ENCODE measurements around the gene SOCS6. TPM values are rescaled to one million over a fixed set of nuclear protein-coding genes. Genes with fewer than 3 reads are reported as not detected.

The SOCS6 gene
- total RNA-seq, 1 donor from 2014 or later: 5.5 TPM

DNA sequence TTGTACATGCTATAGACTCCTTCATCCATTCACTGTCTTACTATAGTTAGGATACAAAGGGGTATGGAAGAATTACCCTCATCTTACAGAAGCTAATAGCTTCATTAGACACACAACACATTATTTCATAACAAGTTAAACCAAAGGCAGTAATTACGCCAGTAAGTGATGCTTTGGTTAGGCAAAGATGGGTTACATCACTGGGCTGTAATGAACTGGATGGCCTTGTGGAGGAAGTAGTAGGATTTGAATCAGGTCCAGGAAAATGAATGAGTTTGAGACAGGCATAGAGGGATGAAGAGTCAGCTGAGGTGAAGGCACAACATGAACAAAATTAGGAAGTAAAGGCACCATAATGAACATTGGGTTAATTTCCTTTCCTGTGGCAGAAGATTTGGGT is 80.1 kb downstream of the SOCS6 start:
- H3K9me3 ChIP-seq: no peaks in the 10 kb centered on the region
- TF ChIP-seq, protein P1, sequence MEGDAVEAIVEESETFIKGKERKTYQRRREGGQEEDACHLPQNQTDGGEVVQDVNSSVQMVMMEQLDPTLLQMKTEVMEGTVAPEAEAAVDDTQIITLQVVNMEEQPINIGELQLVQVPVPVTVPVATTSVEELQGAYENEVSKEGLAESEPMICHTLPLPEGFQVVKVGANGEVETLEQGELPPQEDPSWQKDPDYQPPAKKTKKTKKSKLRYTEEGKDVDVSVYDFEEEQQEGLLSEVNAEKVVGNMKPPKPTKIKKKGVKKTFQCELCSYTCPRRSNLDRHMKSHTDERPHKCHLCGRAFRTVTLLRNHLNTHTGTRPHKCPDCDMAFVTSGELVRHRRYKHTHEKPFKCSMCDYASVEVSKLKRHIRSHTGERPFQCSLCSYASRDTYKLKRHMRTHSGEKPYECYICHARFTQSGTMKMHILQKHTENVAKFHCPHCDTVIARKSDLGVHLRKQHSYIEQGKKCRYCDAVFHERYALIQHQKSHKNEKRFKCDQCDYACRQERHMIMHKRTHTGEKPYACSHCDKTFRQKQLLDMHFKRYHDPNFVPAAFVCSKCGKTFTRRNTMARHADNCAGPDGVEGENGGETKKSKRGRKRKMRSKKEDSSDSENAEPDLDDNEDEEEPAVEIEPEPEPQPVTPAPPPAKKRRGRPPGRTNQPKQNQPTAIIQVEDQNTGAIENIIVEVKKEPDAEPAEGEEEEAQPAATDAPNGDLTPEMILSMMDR (IDR thresholded peaks at IDR 0.05): no peak
- H3K27me3 ChIP-seq: no peaks in the 10 kb centered on the region
- intact Hi-C loops (cut with DNase I): no loop called here
- no peak overlapping the region for H3K4me3 ChIP-seq
- H3K4me1 ChIP-seq: no peaks in the 10 kb centered on the region
- no peaks in the 10 kb centered on the region for H3K36me3 ChIP-seq
- no peak for DNase-seq (ENCODE audit: low spot score in 2 of 2)
- no peak overlapping the region for H3K27ac ChIP-seq

DNA sequence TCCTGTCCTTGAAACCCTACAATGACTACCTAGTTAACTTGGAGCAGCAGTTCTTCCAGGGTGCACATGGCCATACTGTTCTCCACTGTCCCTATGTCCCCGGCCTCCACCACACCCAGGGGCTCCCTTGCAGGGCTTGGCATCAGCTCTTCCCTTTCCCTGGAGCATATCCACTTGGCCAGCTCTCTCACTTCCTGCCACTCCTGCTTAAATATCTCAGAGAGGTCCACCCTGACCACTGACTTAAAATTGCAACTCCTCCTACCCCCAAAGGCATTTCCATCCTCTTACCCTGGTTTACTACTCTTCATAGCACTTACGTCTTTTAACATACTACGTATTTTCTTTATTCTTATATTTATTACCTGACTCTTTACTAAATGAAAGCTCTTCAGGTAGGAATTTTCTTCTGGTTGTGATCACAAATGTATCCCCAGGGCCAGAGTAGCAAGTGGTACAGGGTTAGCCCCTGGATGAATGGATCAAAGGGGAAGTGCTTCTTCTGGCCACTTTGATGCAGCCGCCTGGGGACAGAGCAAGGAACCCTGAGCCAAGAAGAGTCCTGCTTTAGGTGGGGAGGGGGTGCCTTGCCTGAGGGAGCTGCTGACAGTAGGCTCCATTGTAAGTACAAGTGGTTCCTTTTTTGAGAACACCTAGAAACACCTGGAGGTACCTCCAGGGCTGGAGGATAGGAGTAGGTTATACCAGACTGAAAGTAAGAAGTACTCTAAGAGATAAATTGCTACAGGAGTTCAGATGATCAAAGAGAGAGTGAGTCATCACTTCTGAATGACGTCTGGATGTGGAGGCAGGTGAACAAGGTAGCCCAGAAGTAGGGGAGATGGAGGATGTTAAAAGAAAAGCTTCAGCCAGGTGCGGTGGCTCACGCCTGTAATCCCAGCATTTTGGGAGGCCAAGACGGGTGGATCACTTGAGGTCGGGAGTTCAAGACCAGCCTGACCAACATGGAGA is 82.2 kb downstream of the SOCS6 start:
- Histone ChIP-seq H3K36me3 (no peaks in the 10 kb centered on the region), H3K4me3 (no peak overlapping the region), H3K27ac (no peak overlapping the region), H3K9me3 (no peaks in the 10 kb centered on the region), H3K27me3 (no peaks in the 10 kb centered on the region), H3K4me1 (no peaks in the 10 kb centered on the region)
- intact Hi-C loops (cut with DNase I): no loop called here
- TF ChIP-seq, protein P1 (IDR thresholded peaks at IDR 0.05): no peak
- DNase-seq (ENCODE audit: low spot score in 2 of 2): no peak

DNA sequence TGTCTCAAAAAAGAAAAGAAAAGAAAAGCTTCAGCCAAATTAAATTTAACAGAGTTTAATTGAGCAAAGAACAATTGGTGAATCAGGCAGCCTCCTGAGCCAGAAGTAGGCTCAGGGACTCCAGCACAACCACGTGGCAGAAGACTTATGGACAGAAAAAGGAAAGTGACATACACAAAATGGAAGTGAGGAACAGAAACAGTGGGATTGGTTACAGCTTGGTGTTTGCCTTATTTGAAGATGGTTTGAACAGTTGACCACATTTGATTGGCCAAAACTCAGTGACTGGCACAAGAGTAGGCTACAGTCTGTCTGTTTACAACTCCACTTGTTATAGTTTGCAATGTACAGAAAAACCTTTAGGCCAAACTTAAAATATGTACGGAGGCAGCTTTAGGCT is 83.1 kb downstream of the SOCS6 start:
- no peaks in the 10 kb centered on the region for H3K27me3 ChIP-seq
- no peaks in the 10 kb centered on the region for H3K36me3 ChIP-seq
- no peaks in the 10 kb centered on the region for H3K9me3 ChIP-seq
- TF ChIP-seq, protein P1 (IDR thresholded peaks at IDR 0.05): no peak
- no peaks in the 10 kb centered on the region for H3K4me1 ChIP-seq
- intact Hi-C loops (cut with DNase I): no loop called here
- H3K27ac ChIP-seq: no peak overlapping the region
- no peak overlapping the region for H3K4me3 ChIP-seq
- no peak for DNase-seq (ENCODE audit: low spot score in 2 of 2)

DNA sequence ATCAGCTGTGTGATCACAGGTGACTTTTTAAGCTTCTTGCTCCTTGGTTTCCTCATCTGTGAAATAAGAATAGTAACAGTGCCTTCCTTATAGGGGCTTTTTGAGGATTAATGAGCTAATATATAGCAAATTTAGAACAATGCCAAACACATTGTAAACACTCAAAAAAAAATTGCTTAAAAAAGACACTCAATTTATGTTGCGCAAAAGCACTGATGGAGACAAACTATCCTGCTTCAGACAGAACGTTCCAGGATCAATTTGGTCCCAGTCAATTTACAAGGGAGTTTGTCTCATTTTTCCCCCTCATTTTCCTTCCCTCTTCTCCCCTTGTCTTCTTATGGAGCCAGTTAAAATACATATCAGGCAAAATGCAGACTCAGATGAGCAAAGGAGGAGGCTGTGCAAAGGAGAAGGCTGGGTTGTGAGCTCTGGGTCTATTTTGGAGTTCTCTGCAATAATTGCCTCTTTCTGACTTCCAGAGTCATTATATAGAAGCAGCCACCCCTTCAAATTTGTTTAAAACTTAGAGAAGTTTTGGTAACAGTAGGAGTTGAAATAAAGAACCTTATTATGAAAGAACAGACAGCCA is 83.7 kb downstream of the SOCS6 start:
- no peak overlapping the region for H3K4me3 ChIP-seq
- intact Hi-C loops (cut with DNase I): no loop called here
- H3K36me3 ChIP-seq: no peaks in the 10 kb centered on the region
- no peaks in the 10 kb centered on the region for H3K27me3 ChIP-seq
- H3K27ac ChIP-seq: no peak overlapping the region
- no peak for DNase-seq (ENCODE audit: low spot score in 2 of 2)
- H3K9me3 ChIP-seq: no peaks in the 10 kb centered on the region
- no peaks in the 10 kb centered on the region for H3K4me1 ChIP-seq
- TF ChIP-seq, protein P1 (IDR thresholded peaks at IDR 0.05): no peak

DNA sequence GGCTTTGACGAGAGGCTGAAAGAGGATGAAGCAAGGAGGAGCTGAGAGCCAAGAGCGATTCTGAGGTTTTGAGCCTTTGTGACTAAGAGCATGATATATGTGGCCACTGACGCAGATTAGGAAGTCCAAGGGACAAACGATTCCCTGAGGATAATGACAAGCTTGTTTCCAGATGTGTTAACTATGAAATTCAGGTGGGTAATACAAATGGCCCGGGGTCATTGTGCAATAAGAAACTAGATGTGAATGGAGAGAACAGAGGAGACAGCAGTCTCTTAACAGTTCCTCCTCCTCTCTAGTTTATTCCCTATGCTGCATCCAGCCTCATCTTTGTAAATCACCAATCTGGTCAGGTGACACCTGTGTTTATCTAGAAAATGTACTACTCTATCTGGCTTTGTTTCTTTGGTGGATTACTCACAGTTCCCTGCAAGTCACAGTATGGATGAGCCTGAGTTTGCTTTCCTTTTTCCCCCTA is 84.2 kb downstream of the SOCS6 start:
- Histone ChIP-seq H3K36me3 (no peaks in the 10 kb centered on the region), H3K27me3 (no peaks in the 10 kb centered on the region), H3K4me3 (no peak overlapping the region), H3K4me1 (no peaks in the 10 kb centered on the region), H3K27ac (no peak overlapping the region), H3K9me3 (no peaks in the 10 kb centered on the region)
- intact Hi-C loops (cut with DNase I): no loop called here
- no peak for DNase-seq (ENCODE audit: low spot score in 2 of 2)
- TF ChIP-seq, protein P1 (IDR thresholded peaks at IDR 0.05): no peak
